HL-60/S4 treated with phorbol 12-myristate 13-acetate at 8.2 ng/mL for 4 days and 3 days (cell line): ENCODE data around the gene PTPN1.
"Not testable (repeated sequence)": the region's sequence is repeated elsewhere in the genome, so short reads cannot be mapped to it uniquely, and the experiment has no call there.

Source experiments
- in situ Hi-C: fragments of 300-500 bp; cut with MboI; formaldehyde crosslinking; loops from 2 replicates; pipeline ENCODE4 v1.15.0; 2022; ENCODE audit warnings: low sequenced_read_pairs

Gene PTPN1

DNA sequence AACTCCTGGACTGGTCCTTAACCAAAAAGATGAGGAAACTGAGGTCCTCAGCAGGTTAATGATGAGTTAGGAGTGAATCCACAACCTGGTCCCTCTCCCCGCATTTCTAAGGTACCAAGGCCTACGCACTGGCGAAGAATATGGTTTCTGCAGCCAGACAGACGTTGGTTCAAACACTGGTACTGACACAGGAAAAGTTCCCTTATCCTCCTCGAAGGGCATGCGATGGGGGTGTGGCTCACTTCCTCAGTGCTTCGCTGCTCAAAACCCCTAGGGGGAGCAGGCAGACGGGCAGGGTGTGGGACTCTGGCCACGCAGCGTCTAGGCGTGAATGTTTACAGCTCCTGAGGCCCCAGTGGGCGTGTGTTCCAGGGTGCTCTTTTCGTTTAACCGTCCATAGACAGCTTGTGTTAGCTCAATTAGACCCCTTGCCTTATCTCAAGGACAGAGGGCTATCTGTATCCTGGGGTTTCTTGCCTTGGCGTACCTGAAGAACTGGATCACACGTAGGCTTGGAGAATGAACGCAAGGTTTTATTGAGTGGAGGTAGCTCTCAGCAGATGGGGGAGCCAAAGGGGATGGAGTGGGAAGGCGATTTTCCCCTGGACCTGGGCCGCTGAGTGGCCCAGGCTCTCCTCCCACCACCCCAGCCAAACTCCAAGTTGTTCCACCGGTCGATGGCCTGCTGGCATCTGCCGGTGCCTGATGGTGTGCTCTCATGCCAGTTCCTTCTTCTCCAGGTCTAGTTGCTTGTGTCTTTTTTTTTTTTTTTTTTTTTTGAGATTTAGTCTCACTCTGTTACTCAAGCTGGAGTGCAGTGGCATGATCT is 31.8 kb upstream of the PTPN1 start:
- in situ Hi-C loops: loop anchor here (10.0 to 25.0 kb wide), 2 partner anchors 96 to 259 kb away; partner anchors contain the start of gene PARD6B

DNA sequence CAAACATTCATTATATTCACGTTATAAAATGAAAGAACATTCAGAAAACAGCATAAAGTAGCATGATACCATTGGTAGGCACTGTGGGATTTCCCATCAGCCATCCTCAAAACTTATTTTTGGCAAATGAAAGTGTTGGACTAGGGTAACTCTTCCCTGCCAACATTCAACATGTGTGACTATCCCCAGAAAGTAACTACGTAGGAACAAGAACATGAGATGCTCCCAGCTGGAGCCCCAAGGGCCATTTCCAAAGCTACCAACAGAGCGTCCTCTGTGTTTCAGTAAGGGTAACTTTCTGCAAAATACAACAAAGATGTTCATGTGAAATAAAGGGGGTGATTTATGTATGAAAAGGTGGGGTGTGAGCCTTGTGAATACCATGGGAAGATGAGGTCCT is 28.4 kb upstream of the PTPN1 start:
- in situ Hi-C loops: loop anchor here (25.0 kb wide), 1 partner anchor 256 kb away; the partner anchor contains the start of gene PARD6B

DNA sequence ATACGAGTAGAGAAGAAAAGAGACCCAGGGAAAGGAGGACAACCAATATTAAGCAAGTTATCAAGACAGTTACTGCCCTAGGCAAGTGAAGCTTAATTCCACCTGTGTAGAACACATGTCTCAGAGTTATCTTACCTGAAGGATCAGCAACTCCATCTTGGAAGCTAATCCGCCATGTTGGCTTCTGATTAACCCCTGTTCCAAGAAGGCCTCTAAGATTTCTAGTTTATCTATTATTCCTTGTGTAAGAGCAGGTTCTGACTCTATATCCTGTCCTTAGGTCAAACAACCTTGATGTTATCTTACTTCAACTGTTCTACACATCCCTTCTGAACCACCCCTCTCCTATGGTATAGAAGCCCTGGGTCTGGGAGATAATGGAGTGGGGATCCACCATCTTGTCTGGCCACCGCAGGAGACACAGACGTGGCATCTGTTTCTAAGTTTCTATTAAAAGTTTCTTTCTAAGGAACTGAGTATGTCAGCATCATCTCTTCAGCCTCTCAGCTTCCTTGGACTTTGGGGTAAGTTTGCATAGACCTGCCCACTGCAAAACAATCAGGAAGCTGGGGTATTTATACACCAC is 27.7 kb upstream of the PTPN1 start:
- in situ Hi-C loops: loop anchor here (25.0 kb wide), 1 partner anchor 255 kb away; the partner anchor contains the start of gene PARD6B

DNA sequence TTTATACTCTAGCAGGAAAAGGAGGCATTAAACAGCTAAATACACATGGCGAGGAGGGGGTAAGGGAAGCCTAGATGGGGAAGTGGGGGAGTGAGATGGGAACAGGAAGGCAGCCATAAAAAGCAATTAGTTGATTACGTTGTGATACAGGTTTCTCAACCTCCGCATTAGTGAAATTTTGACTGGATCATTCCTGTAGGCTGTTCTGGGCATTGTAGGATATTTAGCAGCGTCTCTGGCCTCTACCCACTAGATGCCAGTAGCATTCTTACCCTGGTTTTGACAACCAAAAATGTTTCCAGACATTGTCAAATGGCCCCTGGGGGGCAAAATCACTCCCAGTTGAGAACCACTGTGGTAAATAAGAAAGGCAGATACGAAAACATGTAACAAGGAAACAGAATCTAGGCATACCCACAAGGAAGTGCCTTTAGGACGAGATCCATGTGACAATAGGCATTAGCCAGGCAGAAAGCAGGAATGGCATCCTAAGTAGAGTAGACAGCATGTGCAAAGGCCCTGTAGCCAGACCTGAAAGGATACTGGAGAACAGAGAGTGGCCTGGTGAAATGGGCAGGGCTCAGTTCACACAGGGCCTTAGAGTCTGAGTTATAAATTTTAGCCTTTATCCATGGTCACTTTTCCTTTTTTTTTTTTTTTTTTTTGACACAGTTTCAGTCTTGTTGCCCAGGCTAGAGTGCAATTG is 25.8 kb upstream of the PTPN1 start:
- in situ Hi-C loops: loop anchor here (25.0 kb wide), 1 partner anchor 253 kb away; the partner anchor contains the start of gene PARD6B

DNA sequence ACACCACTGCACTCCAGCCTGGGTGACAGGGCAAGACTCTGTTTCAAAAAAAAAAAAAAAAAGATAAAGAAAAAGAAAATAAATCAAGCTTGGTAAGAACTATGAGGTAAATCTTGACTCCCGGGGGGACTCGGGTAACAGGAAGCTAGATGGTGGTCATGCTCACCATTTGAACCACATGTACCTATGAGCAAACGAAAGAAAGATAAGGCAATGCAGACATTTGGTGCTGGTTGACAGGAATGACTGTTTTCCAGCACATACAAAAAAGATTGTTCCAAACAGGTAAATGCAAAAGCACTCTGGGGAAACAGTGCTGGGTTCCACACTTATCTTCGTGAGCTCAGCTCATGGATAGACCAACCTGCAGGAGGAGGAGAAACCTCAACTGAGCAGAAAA is 22.8 kb upstream of the PTPN1 start:
- in situ Hi-C loops: loop anchor here (25.0 kb wide), 1 partner anchor 250 kb away; the partner anchor contains the start of gene PARD6B

DNA sequence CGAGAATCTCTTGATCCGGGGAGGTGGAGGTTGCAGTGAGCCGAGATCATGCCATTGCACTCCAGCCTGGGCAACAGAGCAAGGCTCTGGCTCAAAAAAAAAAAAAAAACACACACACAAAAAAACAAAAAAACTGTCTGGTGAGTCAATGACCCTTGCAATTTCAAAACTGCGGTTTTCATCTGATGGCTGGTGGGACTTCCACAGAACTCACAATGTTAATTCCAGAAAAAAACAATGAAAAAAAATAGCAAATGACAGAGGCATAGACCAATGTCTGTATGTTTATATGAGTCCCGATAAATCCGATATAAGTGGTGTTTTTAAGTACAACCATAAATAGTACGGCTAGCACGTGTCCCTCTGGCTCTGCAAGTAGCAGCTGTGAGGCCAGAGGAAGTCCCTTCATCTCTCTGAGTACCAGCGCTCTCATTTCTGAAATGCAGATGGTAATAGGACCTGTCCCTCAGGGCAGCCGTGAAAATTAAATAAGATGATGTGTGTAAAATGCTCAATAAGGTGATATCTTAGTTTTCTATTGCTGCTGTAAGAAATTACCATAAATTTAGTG is 21.9 kb upstream of the PTPN1 start:
- in situ Hi-C loops: loop anchor here (25.0 kb wide), 1 partner anchor 249 kb away; the partner anchor contains the start of gene PARD6B

DNA sequence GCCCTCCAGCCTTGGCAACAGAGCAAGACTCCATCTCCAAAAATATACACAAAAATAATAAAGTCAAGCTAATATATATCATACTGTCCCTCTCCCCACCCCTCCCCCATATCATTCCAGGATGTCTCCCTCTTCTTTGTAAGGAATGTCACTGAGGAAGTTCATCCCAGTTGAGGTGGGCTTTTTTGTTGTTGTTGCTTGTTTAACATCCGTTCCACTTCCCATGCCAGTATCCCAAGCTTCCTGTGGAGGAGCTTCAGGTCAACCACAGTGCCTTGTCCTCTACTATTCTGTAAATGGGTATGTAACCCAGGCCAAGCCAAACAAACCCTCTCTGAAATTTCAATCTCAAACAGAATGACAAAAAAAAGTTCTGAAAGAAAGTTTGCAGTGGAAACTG is 19.0 kb upstream of the PTPN1 start:
- in situ Hi-C loops: loop anchor here (25.0 kb wide), 1 partner anchor 246 kb away; the partner anchor contains the start of gene PARD6B

DNA sequence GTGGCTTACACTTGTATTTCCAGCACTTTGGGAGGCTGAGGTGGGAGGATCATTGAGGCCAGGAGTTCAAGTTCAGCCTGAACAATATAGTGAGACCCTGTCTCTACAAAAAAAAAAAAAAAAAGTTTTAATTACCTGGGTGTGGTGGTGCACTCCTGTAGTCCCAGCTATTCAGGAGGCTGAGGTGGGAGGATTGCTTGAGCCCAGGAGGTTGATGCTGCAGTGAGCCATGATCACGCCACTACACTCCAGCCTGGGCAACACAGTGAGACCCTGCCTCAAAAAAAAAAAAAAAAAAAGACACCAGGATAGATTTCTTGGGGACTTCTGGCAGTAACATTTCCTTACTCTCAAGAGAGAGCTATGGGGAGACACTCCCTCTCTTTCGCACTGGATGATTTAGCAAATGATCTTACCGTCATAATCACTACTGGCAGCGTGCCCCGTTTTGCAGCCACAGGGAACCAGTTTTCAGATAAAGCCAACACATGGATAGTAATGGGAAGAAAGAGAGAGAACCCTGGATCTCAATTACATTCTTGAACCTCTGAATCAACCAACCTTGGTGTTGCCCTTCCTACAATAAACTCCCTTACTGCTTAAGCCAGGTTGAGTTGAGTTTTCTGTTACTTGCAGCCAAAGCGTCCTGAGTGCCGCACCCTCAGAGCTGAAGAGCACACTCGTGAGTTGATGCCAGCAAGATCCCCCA is 18.1 kb upstream of the PTPN1 start:
- in situ Hi-C loops: loop anchor here (25.0 kb wide), 1 partner anchor 245 kb away; the partner anchor contains the start of gene PARD6B

DNA sequence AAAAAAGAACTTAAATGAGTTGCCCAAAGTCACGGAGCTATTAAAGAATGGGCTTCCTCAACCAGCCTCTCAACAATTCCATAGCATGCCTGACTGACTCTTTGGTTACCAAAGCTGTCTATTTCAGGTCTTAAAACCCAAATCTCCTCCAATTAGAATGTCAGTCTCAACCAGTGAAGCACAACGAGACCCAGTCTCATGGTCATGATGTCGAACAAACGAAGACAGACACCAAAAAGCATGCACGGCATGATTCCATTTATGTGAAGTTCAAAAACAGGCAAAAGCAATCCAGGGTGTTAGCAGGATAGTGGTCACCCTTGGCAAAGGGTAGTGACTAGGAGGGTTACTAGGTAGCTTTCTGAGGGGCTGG is 16.3 kb upstream of the PTPN1 start:
- in situ Hi-C loops: loop anchor here (25.0 kb wide), 1 partner anchor 243 kb away; the partner anchor contains the start of gene PARD6B

DNA sequence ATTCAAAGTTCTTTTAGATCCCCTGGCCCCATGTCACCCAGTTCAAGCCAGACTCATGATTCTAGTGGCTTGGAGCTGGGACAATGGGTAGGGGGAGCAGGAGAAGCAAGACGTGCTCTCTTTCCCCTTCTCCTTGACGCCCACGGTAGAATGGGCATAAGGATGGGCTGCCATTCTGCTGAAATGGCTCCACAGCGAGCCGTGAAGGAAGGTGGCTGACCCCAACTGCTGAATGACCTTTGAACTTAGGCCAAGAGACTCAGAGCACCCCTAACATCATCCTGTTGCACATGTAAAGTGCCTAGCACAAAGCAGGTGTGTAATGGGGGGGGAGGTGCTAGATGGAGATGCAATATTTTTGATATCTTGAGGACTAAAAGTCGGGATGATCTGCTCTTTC is 15.8 kb upstream of the PTPN1 start:
- in situ Hi-C loops: loop anchor here (25.0 kb wide), 1 partner anchor 243 kb away; the partner anchor contains the start of gene PARD6B

DNA sequence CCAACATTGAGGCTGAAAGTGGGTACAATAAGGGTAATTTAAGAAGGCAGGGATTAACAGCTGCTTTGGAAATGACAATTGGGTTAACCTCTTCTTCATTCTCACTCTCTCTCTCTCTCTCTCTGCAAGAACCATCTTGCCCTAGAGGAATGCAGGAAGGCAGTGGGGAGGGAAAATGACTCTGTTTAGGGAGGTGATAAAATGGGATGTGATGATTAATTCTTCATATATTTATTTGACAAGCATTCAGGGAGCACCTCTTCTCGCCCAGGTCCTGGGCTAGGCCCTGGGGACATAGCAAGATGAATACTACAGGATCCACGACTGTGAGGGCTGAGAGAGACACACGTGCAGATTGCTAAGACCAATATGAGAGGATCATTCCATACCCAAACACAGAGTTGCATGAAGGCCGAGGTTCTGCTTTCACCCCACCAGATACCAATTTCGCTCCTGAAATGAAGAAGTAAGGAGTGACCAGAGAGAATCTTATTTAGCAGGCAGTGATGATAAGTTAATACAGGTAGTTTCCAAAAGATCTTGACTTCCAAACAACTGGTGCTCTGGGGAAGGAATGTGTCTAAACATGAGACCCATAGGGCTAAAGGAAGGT is 13.3 kb upstream of the PTPN1 start:
- in situ Hi-C loops: loop anchor here (25.0 kb wide), 1 partner anchor 240 kb away; the partner anchor contains the start of gene PARD6B

DNA sequence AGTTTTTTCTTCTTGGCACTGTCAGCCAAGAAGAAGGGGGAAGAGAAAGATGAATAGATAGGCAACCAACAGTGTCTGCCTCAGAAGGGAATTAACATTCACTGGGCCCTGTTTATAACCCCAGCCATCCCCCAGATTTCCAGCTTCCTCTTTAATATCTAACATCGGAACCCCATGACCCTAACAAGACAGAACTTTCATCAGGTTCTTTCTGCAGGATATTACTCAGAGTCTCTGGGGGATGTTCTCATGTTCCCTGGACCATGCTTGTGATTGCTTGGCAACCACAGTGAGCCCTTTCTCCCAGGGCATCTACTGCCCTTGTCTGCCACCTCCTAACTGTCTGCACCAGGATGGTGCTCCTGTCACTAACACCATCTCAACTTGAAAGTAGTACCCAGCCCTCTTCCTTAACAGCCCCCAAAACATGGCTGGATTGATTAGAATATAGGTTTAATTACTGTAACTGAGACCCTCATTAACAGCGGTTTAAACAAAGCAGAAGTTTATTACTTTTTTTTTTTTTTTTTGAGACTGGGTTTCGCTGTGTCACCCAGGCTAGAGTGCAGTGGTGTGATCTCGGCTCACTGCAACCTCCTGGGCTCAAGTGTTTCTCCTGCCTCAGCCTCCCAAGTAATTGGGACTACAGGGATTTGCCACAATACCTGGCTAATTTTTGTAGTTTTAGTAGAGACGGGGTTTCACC is 12.0 kb upstream of the PTPN1 start:
- in situ Hi-C loops: loop anchor here (25.0 kb wide), 1 partner anchor 239 kb away; the partner anchor contains the start of gene PARD6B

DNA sequence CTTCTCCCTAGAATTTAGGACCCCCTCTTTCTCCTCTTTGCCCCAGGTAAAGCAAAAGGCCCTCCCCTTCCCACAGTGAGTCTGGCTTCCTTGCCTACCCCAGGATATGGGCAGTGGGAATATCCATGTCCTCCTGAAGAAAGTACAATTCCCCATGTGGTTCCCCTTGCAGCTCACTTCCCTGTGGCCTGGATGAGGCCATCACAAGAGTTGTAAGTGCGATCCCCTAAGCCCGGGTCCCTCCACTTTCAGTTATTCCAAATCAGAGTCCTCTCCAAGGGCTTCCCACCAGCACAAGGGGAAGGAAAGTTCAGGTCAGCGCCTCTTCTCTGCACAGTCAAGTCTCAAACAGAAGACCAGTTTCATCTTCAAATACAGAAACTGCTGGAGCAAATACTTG is 10.2 kb upstream of the PTPN1 start:
- in situ Hi-C loops: loop anchor here (25.0 kb wide), 1 partner anchor 237 kb away; the partner anchor contains the start of gene PARD6B

DNA sequence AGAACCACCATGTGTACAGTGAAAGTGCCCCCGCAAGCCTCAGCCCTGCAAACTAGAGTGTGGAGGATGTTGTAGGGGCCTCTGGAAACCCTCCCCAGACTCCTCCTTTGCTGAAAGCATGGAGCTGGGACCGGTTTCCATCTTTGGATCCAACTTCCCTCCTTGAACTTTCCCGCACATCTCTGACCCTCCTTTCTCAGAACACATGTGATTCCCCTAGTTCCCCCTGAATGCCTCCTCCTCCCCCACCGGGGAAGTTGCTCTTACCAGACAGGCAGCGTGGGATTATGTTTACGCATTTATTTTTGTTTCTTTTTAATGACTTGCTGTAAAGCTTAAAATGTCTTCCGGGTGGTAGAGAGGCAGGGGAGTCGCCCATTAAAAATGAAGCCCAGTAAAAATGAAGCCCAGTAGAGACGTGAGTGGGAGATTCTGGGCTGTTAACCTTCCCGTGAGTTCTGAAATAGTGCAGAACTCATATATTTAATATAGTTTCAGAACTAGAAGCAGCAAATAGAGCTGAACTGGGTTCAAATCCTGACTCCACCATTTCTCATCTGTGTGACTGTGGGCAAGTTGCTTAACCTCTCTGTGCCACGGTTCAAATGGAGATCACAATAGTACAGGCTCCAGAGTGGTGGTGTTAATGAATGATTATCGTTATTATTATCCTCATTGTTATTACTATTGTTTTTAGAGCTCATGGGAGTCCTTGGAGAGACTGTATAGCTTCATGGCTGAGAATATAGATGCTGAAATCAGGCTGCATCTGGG is 8.0 kb upstream of the PTPN1 start:
- in situ Hi-C loops: no loop called here

DNA sequence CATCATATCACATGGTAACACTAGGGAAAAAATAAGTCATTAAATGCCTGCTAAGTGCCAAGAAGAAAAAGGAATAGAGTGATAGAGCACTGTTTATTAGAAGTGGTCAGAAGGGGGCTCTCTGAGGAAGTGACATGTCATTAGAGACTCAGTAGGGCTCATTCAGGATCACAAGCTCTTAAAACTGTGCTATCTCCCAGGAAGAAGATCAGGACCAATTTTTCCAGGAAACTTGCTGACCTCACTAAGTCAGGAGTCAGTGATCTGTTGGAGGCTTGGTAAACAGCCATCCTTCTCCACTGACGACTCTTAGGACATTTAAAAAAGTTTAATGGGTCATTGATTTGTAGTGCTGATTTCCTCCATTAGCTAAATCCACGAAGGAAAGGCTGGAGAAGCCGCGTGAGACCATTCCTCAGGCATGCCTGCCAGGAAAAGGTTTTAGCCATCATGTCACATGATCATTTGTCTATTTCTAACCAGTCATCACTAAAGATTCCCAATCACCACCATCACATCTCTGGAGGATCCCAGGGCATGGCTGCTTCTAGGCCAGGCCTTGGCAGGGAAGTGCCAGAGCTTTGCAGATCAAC is 5.9 kb upstream of the PTPN1 start:
- in situ Hi-C loops: no loop called here

DNA sequence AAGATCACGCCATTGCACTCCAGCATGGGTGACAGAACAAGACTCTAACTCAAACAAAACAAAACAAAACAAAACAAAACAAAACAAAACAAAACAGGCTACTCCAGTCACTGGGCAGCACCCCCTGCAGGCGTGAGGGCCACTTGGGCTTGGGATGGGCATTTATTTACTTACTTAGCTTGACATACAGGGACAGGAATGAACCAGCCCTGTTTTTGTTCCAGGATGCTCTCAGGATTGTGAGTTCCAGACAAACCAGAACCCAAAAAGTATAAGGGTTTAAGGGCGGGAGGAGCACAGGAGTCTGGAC is 4.0 kb upstream of the PTPN1 start:
- in situ Hi-C loops: no loop called here

DNA sequence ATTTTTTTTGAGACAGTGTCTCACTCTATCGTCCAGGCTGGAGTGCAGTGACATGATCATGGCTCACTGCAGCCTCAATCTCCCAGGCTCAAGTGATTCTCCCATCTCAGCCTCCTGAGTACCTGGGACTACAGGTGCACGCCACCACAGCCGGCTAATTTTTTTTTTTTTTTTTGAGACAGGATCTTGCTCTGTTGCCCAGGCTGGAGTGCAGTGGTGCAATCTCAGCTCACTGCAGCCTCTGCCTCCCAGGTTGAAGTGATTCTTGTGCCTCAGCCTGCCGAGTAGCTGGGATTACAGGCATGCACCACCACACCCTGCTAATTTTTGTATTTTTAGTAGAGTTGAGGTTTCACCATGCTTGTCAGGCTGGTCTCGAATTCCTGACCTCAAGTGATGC is 2.4 kb upstream of the PTPN1 start:
- in situ Hi-C loops: not testable (repeated sequence)

DNA sequence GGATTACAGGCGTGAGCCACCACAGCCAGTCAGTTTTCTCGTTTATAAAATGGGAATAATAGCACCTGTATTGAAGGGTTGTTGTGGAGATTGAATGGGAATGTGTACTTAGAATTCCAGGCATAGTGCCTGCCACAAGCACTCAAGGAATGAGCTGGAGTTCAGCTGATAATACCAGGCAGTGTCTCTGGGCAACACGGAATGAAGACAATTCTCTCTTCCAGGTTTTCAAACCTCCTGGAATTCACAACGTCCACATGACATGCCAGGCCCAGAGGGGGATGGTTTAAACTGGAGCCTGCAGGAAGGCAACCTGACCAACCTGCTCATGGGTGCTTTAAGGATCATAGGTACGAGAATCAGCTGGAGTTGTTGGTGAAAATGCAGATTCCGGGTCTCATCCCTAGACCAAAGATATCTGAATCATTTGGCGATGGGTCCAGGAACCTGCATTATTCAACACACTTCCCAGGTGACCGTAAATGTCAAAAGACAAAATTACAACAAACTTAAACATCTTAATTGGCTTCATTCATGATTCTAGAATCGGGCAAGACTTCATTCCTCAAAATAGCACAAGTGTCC is 1.9 kb upstream of the PTPN1 start:
- in situ Hi-C loops: no loop called here
